ENCODE measurements around the gene OR2V1. TPM values are rescaled to one million over a fixed set of nuclear protein-coding genes. Genes with fewer than 3 reads are reported as not detected.
A peak's percentile ranks its signal among the peaks of the same experiment; 100 is the strongest.
"Not testable (repeated sequence)": the region's sequence is repeated elsewhere in the genome, so short reads cannot be mapped to it uniquely, and the experiment has no call there.

OR2V1 gene
- total and polyA plus RNA-seq, 4 experiments from 2014 or later, result not detected

DNA sequence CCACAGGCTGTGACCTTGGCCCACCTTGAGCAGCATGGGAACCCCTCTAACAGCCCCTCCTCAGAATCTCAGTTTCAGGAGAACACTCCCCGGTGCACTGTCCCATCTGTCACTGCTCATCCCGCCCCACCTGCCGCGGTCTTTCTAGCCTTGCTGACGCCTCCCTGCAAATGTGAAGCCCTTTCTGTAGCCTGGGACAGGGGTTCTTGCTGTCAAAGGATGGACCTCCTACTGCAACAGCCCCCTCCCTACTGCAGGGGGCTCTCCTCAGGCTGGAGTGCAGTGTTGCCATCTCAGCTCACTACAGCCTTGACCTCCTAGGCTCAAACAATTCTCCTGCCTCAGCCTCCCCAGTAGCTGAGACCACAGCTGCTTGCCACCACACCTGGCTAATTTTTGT, 20.0 kb downstream of the OR2V1 start:
- Mint-ChIP-seq H3K4me3 (no peak overlapping the region), H3K9me3 (peaks cover 0 to 20% (median 6%) of the 10 kb centered on the region in 8 donors), H3K27me3 (peaks cover 68 to 71% of the 10 kb centered on the region in 2 donors), H3K36me3 (no peaks in the 10 kb centered on the region), H3K27ac (no peak overlapping the region), H3K4me1 (peaks cover 0 to 12% (median 2%) of the 10 kb centered on the region in 4 donors)
- H3K9me3 ChIP-seq (ENCODE audit: control insufficient read depth in 1 of 2, low read length in 2 of 2), result no peaks in the 10 kb centered on the region
- intact Hi-C loops (cut with micrococcal nuclease), result no loop called here
- ChIA-PET CTCF (ENCODE audit: partially characterized antibody) (no interaction called here), POLR2A (ENCODE audit: partially characterized antibody) (no interaction called here)
- no peak overlapping the region for H3K4me3 ChIP-seq (ENCODE audit: low read length in 2 of 2)
- H3K27me3 ChIP-seq (ENCODE audit: insufficient read depth, low read length), result peaks cover 10% of the 10 kb centered on the region
- no peaks in the 10 kb centered on the region for H3K36me3 ChIP-seq (ENCODE audit: insufficient read depth, low read length)
- no peak overlapping the region for H3K27ac ChIP-seq (ENCODE audit: low read depth, low read length)
- peaks cover 2% of the 10 kb centered on the region for H3K4me1 ChIP-seq (ENCODE audit: insufficient read depth, low read length)
- no peak for DNase-seq

DNA sequence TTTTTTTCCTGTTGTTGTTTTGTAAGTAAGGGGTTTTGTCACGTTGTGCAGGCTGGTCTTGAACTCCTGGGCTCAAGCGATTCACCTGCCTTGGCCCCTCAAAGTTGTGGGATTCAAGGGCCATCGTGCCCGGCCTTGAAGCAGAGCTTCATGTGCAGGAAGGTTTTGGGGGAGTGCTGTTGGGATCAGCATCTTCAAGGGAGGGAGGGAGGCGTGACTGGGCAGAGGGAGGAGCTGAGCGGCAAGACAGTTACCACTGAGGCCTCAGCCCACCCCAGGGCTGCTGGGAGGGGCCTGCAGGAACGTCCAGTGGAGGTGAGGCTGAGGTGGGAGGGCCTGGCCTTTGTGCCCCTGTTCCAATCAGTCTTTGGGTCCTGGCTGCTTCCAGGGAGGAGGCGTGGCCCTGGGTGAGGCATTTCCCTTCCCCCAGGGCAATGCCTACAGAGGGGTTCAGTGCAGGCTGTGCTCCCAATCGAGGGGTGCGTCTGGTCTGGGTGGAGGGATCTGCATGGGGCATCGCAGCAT, 21.4 kb downstream of the OR2V1 start:
- CTCF ChIA-PET (ENCODE audit: partially characterized antibody), result no interaction called here
- Mint-ChIP-seq H3K27ac (no peak overlapping the region), H3K4me3 (peak overlapping the region in 1 of 8 donors; percentile 2), H3K4me1 (peaks cover 0 to 3% (median 2%) of the 10 kb centered on the region in 4 donors), H3K36me3 (no peaks in the 10 kb centered on the region), H3K27me3 (peaks cover 67 to 69% of the 10 kb centered on the region in 2 donors), H3K9me3 (peaks cover 0 to 11% (median 3%) of the 10 kb centered on the region in 8 donors)
- Histone ChIP-seq H3K4me1 (ENCODE audit: insufficient read depth, low read length) (no peaks in the 10 kb centered on the region), H3K36me3 (ENCODE audit: insufficient read depth, low read length) (no peaks in the 10 kb centered on the region), H3K9me3 (ENCODE audit: control insufficient read depth in 1 of 2, low read length in 2 of 2) (no peaks in the 10 kb centered on the region), H3K27me3 (ENCODE audit: insufficient read depth, low read length) (no peaks in the 10 kb centered on the region), H3K27ac (ENCODE audit: low read depth, low read length) (no peak overlapping the region), H3K4me3 (ENCODE audit: low read length in 2 of 2) (no peak overlapping the region)
- POLR2A ChIA-PET (ENCODE audit: partially characterized antibody), result no interaction called here
- no peak for DNase-seq
- intact Hi-C loops (cut with micrococcal nuclease), result no loop called here

DNA sequence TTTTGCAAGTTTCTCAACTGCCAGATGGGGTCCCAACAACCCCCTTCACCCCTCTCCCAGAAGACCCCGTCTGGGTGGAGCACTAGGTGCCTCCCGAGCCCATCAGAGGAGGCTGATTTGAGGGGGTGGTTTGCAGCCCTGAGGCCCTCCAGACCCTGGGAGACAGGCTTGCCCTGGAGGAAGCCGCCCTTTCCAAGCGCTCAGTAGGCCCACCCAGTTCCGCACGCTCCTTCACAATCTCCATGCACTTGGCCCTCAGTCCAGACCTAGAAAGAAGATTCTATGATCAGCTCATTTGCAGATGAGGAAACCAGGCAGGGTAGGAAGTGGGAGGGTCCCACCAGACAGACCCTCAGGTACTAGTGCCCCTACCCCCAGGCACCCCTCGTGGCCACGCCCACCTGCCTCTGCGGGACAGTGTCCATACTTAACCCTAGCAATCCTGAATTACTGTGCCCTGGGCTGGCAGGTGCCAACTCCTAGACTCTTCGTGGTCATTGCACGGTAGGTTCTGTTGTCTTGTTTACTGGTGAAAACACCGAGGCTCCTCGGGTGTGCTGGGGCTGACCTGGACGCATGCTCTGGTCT, 22.3 kb downstream of the OR2V1 start:
- intact Hi-C loops (cut with micrococcal nuclease), result no loop called here
- no peaks in the 10 kb centered on the region for H3K27me3 ChIP-seq (ENCODE audit: insufficient read depth, low read length)
- CTCF ChIA-PET (ENCODE audit: partially characterized antibody), result no interaction called here
- H3K27ac Mint-ChIP-seq, result no peak overlapping the region
- no peak overlapping the region for H3K4me3 Mint-ChIP-seq
- H3K4me3 ChIP-seq (ENCODE audit: low read length in 2 of 2), result no peak overlapping the region
- H3K27ac ChIP-seq (ENCODE audit: low read depth, low read length), result no peak overlapping the region
- POLR2A ChIA-PET (ENCODE audit: partially characterized antibody), result no interaction called here
- H3K36me3 Mint-ChIP-seq, result no peaks in the 10 kb centered on the region
- H3K9me3 ChIP-seq (ENCODE audit: control insufficient read depth in 1 of 2, low read length in 2 of 2), result no peaks in the 10 kb centered on the region
- H3K9me3 Mint-ChIP-seq, result peaks cover 0 to 9% (median 0%) of the 10 kb centered on the region in 8 donors
- no peak for DNase-seq
- H3K27me3 Mint-ChIP-seq, result peaks cover 68% of the 10 kb centered on the region in 2 donors
- H3K36me3 ChIP-seq (ENCODE audit: insufficient read depth, low read length), result no peaks in the 10 kb centered on the region
- H3K4me1 ChIP-seq (ENCODE audit: insufficient read depth, low read length), result peaks cover 4% of the 10 kb centered on the region
- peaks cover 4 to 9% (median 7%) of the 10 kb centered on the region in 4 donors for H3K4me1 Mint-ChIP-seq

DNA sequence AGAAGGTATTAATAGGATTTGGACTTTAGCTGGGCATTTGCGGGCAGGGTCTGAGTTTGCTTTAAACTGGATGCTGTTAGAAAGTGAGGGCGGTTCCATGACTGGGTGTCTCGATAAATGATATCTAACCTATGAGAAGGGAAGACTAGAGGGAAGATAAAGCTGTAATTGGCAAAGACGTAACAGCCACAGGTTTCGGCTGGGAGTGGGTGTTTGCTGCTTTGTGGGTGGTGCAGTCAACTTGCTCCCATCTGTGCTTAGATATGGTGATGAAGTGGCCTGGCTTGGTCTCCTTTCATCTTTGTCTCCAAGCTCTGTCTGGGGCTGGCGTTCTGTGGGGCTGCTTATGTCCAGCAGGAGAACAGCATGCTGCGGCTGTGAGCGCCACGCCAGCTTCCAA, 23.3 kb downstream of the OR2V1 start:
- Mint-ChIP-seq H3K27ac (no peak overlapping the region), H3K4me3 (no peak overlapping the region), H3K4me1 (peaks cover 4 to 9% (median 7%) of the 10 kb centered on the region in 4 donors), H3K27me3 (peaks cover 65 to 68% of the 10 kb centered on the region in 2 donors), H3K36me3 (no peaks in the 10 kb centered on the region), H3K9me3 (peaks cover 0 to 9% (median 0%) of the 10 kb centered on the region in 8 donors)
- Histone ChIP-seq H3K9me3 (ENCODE audit: control insufficient read depth in 1 of 2, low read length in 2 of 2) (no peaks in the 10 kb centered on the region), H3K4me3 (ENCODE audit: low read length in 2 of 2) (no peak overlapping the region), H3K36me3 (ENCODE audit: insufficient read depth, low read length) (no peaks in the 10 kb centered on the region), H3K27ac (ENCODE audit: low read depth, low read length) (no peak overlapping the region), H3K4me1 (ENCODE audit: insufficient read depth, low read length) (peaks cover 4% of the 10 kb centered on the region), H3K27me3 (ENCODE audit: insufficient read depth, low read length) (no peaks in the 10 kb centered on the region)
- intact Hi-C loops (cut with micrococcal nuclease), result no loop called here
- ChIA-PET POLR2A (ENCODE audit: partially characterized antibody) (no interaction called here), CTCF (ENCODE audit: partially characterized antibody) (no interaction called here)
- DNase-seq, result no peak

DNA sequence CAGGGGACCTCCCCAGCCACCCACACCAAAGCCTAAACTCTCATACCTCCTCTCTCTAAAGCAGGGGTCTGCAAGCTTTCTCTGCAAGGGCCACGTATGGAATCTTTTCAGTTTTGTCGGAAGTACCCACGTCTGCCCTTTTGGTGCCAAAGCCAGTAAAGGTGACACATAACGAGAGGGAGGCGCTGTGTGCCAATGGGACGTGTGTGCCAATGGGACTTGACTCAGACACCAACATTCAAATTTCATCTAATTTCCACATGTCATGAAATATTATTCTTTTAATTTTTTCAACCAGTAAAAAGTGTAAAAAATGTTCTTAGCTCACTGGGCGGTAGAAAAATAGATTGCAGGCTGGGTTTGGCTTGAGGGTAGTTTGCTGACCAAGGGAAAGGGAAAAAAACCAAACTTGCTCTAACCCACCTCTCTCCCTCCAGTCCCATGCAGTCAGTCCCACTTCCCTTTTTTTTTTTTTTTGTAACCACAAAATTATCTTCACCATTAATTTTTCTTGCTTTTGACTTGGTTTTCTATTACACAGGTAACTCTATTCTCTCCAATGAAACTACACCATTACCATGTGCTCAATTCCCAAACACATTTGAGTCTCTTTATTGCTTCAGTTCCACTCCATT, 25.5 kb downstream of the OR2V1 start:
- Mint-ChIP-seq H3K4me3 (peak overlapping the region in 1 of 8 donors; percentile 10), H3K9me3 (peaks cover 0 to 9% (median 0%) of the 10 kb centered on the region in 8 donors), H3K4me1 (peaks cover 4 to 9% (median 7%) of the 10 kb centered on the region in 4 donors), H3K27me3 (peaks cover 51 to 54% of the 10 kb centered on the region in 2 donors), H3K36me3 (no peaks in the 10 kb centered on the region), H3K27ac (peak overlapping the region in 1 of 7 donors; percentile 35)
- ChIA-PET CTCF (ENCODE audit: partially characterized antibody) (no interaction called here), POLR2A (ENCODE audit: partially characterized antibody) (no interaction called here)
- no peaks in the 10 kb centered on the region for H3K36me3 ChIP-seq (ENCODE audit: insufficient read depth, low read length)
- H3K27ac ChIP-seq (ENCODE audit: low read depth, low read length), result no peak overlapping the region
- H3K4me3 ChIP-seq (ENCODE audit: low read length in 2 of 2), result no peak overlapping the region
- H3K9me3 ChIP-seq (ENCODE audit: control insufficient read depth in 1 of 2, low read length in 2 of 2), result no peaks in the 10 kb centered on the region
- no peak for DNase-seq
- peaks cover 4% of the 10 kb centered on the region for H3K4me1 ChIP-seq (ENCODE audit: insufficient read depth, low read length)
- intact Hi-C loops (cut with micrococcal nuclease), result no loop called here
- no peaks in the 10 kb centered on the region for H3K27me3 ChIP-seq (ENCODE audit: insufficient read depth, low read length)

DNA sequence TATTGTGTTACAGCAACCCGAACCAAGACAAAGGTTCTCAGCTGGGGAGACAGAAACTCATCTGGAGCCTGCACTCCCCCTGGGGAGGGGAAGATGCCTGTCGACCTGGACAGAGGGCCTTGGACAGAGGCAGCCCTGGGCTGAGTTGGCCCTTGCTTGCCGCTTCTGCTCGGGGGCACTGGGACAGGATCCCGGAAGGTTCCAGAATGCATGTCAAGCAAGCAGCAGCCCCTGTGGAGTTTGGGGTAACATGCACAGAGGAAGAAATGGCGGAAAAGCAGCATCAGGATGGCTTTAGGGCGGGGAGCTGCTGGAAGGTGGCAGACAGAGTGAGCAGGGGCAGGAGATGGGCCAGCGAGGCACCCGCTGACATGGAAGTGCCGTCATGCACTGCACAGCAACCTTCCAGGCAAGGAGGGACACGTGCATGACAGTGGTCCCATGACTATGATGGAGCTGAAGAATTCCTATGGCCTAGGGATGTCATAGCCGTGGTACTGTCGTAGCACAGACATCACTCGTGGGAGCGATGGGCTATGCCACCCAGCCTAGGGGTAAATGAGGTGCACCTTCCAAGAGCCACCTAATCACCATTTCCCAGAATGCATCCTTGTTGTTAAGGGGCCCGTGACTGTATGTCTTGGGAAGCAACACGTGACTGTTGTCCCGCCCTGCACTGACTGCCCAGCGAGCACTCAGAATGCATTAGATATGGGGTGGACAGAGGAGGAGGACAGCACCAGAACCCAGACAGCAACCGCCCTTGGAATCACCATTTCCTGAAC, 26.2 kb downstream of the OR2V1 start:
- H3K9me3 Mint-ChIP-seq; H3K9me3 ChIP-seq (ENCODE audit: control insufficient read depth in 1 of 2, low read length in 2 of 2); H3K27me3 ChIP-seq (ENCODE audit: insufficient read depth, low read length); H3K4me3 ChIP-seq (ENCODE audit: low read length in 2 of 2); H3K36me3 ChIP-seq (ENCODE audit: insufficient read depth, low read length); H3K4me1 ChIP-seq (ENCODE audit: insufficient read depth, low read length); POLR2A ChIA-PET (ENCODE audit: partially characterized antibody); H3K36me3 Mint-ChIP-seq; DNase-seq; CTCF ChIA-PET (ENCODE audit: partially characterized antibody); intact Hi-C loops (cut with micrococcal nuclease); H3K27ac ChIP-seq (ENCODE audit: low read depth, low read length): not testable (repeated sequence)
- peaks cover 6 to 14% (median 10%) of the 10 kb centered on the region in 4 donors for H3K4me1 Mint-ChIP-seq
- H3K4me3 Mint-ChIP-seq, result peak overlapping the region in 4 of 8 donors; percentile 80 to 86 (median 82)
- peaks cover 50 to 52% of the 10 kb centered on the region in 2 donors for H3K27me3 Mint-ChIP-seq
- H3K27ac Mint-ChIP-seq, result peak overlapping the region in 1 of 7 donors; percentile 72

DNA sequence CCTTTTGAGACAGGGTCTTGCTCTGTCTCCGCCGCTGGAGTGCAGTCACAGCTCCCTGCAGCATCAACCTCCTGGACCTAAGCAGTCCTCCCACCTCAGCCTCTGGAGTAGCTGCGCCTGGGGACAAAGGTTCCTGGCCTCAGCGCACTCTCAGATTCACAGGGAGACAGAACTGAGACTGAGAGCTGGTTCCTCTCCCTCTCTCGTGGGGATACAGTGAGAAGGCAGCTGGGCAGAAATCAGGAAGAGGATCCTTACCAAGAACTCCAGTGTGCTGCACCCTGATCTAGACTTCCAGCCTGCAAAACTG, 26.8 kb downstream of the OR2V1 start:
- POLR2A ChIA-PET (ENCODE audit: partially characterized antibody); H3K4me1 ChIP-seq (ENCODE audit: insufficient read depth, low read length); H3K27me3 ChIP-seq (ENCODE audit: insufficient read depth, low read length); intact Hi-C loops (cut with micrococcal nuclease); H3K36me3 ChIP-seq (ENCODE audit: insufficient read depth, low read length); CTCF ChIA-PET (ENCODE audit: partially characterized antibody); H3K27ac ChIP-seq (ENCODE audit: low read depth, low read length); H3K4me3 ChIP-seq (ENCODE audit: low read length in 2 of 2); DNase-seq; H3K9me3 ChIP-seq (ENCODE audit: control insufficient read depth in 1 of 2, low read length in 2 of 2); H3K36me3 Mint-ChIP-seq: not testable (repeated sequence)
- H3K4me3 Mint-ChIP-seq, result peak overlapping the region in 7 of 8 donors; percentile 65 to 86 (median 80)
- peaks cover 7 to 20% (median 14%) of the 10 kb centered on the region in 4 donors for H3K4me1 Mint-ChIP-seq
- peak overlapping the region in 4 of 7 donors; percentile 37 to 85 (median 78) for H3K27ac Mint-ChIP-seq
- H3K9me3 Mint-ChIP-seq, result peaks cover 0 to 11% (median under 1%) of the 10 kb centered on the region in 8 donors
- H3K27me3 Mint-ChIP-seq, result peaks cover 52 to 54% of the 10 kb centered on the region in 2 donors
